Ascending aorta (tissue), 2 donors: ENCODE results near the gene ARID2. TPM values are rescaled to one million over a fixed set of nuclear protein-coding genes. Genes with fewer than 3 reads are reported as not detected.

Experiments
- DNase-seq, 2 donors: peaks; one replicate each; pipeline ENCODE4 v3.0.0-alpha.2; 2019; ENCODE audit warnings: low spot score in 2 of 2
- H3K27ac ChIP-seq, 2 donors: fragments of 200-600 bp; sonication (generic); one replicate each; pipeline ENCODE4 v1.5.1; 2016 to 2017; ENCODE audit warnings: mild to moderate bottlenecking in 1 of 2
- H3K27me3 ChIP-seq: fragments of 200-600 bp; sonication (generic); one replicate; pipeline ENCODE4 v1.5.1; 2017
- H3K36me3 ChIP-seq, 2 donors: fragments of 200-600 bp; sonication (generic); one replicate each; pipeline ENCODE4 v1.5.1; 2016
- H3K4me1 ChIP-seq, 2 donors: fragments of 200-600 bp; sonication (generic); one replicate each; pipeline ENCODE4 v1.5.1; 2016 to 2017; ENCODE audit warnings: mild to moderate bottlenecking in 1 of 2
- H3K4me3 ChIP-seq, 2 donors: fragments of 200-600 bp; sonication (generic); one replicate each; pipeline ENCODE4 v1.5.1; 2016 to 2017; ENCODE audit warnings: mild to moderate bottlenecking in 1 of 2
- H3K9me3 ChIP-seq, 2 donors: fragments of 200-600 bp; sonication (generic); one replicate each; pipeline ENCODE4 v1.5.1; 2016
- intact Hi-C: fragments of 100-400 bp; cut with DNase I; formaldehyde crosslinking; loops from one replicate; pipeline ENCODE4 v1.15.1; 2023
- total RNA-seq: library from RNA; depleted of rRNA; stranded (reverse); fragments of >200 nt; gene quantifications from one replicate; pipeline ENCODE4 v1.1.0, GENCODE V29; 2016
- TF ChIP-seq, protein P1 (sequence below), 3 experiments: fragments of 200-600 bp in 2 of 3; fragments of 450-650 bp in 1 of 3; sonication (generic) in 2 of 3; IDR thresholded peaks; one replicate each; pipeline ENCODE4 v1.5.1; 2016 to 2019; ENCODE audit warnings: antibody characterized with exemption in 3 of 3, mild to moderate bottlenecking in 1 of 3, moderate library complexity in 1 of 3

Gene ARID2
- total RNA-seq, 1 donor from 2014 or later, result 18.4 TPM

DNA sequence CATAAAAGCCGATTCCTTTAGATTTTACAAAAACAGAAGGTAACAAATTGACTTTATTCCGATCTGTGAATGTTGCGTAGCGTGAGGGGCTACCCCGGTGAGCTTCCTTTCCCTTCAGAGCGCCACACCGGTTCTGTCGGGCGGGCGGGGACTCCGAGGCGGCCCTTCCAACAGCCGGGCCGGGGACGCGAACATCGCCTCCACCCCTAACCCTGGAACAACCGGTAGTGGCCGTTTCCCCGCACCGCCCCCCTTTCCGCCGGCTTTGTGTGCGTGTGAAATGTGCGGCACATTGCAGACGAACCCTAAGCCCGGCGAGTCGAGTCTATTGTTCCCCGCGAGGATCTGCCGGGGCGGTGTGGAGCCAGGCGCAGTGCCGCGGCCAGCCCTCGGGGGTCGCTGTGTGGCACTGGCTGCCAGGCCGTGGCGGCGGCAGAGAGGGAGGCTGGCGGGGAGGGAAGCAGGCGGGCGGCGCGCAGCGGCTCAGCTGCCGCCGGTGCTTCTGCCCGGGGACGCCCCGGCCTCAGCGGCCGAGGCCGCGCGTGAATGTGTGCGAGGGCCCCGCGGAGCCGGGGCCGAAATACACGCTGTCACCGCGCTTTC lies 775 bp upstream of the ARID2 start:
- intact Hi-C loops, result loop anchor here (2.0 to 10.0 kb wide), 7 partner anchors 186 to 556 kb away; partner anchors contain the start of genes ANO6 and SCAF11
- peak overlapping the region; percentile 99 for H3K27ac ChIP-seq
- H3K9me3 ChIP-seq, result no peaks in the 10 kb centered on the region
- peak; percentile 88 to 98 for DNase-seq
- no peaks in the 10 kb centered on the region for H3K36me3 ChIP-seq
- TF ChIP-seq, protein P1, sequence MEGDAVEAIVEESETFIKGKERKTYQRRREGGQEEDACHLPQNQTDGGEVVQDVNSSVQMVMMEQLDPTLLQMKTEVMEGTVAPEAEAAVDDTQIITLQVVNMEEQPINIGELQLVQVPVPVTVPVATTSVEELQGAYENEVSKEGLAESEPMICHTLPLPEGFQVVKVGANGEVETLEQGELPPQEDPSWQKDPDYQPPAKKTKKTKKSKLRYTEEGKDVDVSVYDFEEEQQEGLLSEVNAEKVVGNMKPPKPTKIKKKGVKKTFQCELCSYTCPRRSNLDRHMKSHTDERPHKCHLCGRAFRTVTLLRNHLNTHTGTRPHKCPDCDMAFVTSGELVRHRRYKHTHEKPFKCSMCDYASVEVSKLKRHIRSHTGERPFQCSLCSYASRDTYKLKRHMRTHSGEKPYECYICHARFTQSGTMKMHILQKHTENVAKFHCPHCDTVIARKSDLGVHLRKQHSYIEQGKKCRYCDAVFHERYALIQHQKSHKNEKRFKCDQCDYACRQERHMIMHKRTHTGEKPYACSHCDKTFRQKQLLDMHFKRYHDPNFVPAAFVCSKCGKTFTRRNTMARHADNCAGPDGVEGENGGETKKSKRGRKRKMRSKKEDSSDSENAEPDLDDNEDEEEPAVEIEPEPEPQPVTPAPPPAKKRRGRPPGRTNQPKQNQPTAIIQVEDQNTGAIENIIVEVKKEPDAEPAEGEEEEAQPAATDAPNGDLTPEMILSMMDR (IDR thresholded peaks at IDR 0.05), result peak; percentile 89 to 97 (median 93)
- peaks cover 0 to 26% of the 10 kb centered on the region in 2 donors for H3K4me1 ChIP-seq
- H3K4me3 ChIP-seq, result peak overlapping the region; percentile 74 to 95
- no peaks in the 10 kb centered on the region for H3K27me3 ChIP-seq

DNA sequence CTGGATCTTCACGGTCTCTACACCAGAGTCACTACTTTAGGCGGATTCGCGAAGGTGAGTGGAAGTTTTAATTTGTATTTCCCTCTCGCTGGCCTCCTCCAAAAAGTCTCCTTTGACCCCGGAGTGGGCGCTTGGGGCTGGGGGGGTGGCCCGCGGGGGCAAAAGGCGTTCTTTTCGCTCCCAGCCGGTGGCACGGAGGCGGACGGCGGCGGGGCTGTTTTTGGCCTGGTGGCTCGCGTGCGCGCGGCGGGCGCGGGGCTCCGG lies 510 bp downstream of the ARID2 start:
- H3K9me3 ChIP-seq, result no peaks in the 10 kb centered on the region
- no peaks in the 10 kb centered on the region for H3K27me3 ChIP-seq
- H3K27ac ChIP-seq, result peak overlapping the region; percentile 99
- intact Hi-C loops, result no loop called here
- peak in 1 of 2 donors; percentile 67 for DNase-seq
- peak overlapping the region; percentile 74 to 95 for H3K4me3 ChIP-seq
- TF ChIP-seq, protein P1 (IDR thresholded peaks at IDR 0.05), result no peak
- no peaks in the 10 kb centered on the region for H3K36me3 ChIP-seq
- peaks cover 0 to 28% of the 10 kb centered on the region in 2 donors for H3K4me1 ChIP-seq

DNA sequence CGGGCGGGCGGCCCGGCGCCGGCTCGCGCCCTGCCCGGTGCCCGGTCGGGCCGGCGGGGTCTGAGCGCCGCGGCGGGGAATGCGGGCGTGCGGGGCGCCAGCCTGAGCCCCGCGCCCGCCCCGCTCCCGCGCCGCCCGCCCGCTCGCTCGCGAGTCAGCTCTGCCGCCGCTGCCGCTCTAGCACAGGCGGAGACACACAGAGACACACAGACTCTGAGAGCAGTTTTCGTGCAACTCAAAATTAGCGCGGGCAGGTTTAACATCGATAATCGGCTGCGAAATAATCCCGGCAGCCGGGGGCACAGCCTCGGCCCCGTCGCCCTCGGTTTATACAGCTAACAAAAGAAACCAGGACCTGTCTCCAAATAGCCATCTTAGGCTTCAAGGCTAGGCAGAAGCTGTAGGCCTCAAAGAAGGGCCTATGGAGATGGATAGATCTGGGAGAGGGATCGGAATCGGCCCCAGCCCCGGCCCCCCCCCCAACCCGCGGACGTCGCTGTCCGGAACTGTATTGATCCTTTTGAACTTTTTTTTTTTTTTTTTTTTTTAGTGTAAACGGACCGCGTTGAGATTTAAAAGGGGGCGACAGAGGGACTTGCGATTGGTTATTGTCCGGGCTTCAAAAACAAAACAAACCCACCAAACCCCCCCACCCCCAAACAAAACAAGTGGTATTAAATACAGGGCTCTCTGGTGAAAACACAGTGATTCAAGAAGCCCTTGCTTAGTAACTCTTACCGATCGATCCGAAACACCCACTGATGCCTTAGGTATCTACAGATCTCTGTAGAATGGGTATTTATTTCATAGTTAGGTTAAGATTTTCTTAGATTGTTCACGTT lies 1.1 kb downstream of the ARID2 start:
- no peaks in the 10 kb centered on the region for H3K36me3 ChIP-seq
- H3K27me3 ChIP-seq, result no peaks in the 10 kb centered on the region
- intact Hi-C loops, result no loop called here
- H3K9me3 ChIP-seq, result no peaks in the 10 kb centered on the region
- peak overlapping the region; percentile 99 for H3K27ac ChIP-seq
- H3K4me1 ChIP-seq, result peaks cover 0 to 27% of the 10 kb centered on the region in 2 donors
- TF ChIP-seq, protein P1 (IDR thresholded peaks at IDR 0.05), result no peak
- DNase-seq, result peak in 1 of 2 donors; percentile 68
- peak overlapping the region; percentile 74 to 95 for H3K4me3 ChIP-seq

DNA sequence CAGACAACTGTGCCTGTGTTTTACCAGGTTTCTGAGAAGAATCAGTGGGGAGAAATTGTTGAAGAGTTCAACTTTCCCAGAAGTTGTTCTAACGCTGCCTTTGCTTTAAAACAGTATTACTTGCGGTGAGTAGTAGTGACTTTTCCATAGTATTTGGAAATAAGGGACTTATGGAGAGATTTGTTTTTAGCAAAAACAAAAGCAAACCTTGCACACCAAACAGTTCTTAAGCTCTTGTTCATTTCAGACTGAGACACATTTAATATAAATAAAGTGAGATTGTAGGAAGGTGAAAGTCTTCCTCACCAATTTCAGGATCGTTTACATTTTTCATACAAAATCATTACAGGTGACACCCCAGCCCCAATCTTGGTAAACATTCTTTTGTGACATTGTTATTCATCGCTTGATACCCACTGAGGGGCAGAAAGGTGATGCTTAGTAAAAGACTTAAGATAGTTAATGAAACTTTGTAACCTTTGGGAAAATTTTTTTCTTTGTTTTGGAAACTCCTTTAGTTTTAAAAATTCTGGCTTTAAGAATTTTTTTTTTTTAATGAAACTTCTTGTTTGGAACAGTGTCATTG lies 1.8 kb downstream of the ARID2 start:
- Histone ChIP-seq H3K9me3 (no peaks in the 10 kb centered on the region), H3K27ac (peak overlapping the region; percentile 90 to 99), H3K27me3 (no peaks in the 10 kb centered on the region), H3K4me1 (peaks cover 0 to 33% of the 10 kb centered on the region in 2 donors), H3K36me3 (no peaks in the 10 kb centered on the region), H3K4me3 (peak overlapping the region; percentile 74 to 95)
- intact Hi-C loops, result no loop called here
- DNase-seq, result no peak
- TF ChIP-seq, protein P1 (IDR thresholded peaks at IDR 0.05), result no peak

DNA sequence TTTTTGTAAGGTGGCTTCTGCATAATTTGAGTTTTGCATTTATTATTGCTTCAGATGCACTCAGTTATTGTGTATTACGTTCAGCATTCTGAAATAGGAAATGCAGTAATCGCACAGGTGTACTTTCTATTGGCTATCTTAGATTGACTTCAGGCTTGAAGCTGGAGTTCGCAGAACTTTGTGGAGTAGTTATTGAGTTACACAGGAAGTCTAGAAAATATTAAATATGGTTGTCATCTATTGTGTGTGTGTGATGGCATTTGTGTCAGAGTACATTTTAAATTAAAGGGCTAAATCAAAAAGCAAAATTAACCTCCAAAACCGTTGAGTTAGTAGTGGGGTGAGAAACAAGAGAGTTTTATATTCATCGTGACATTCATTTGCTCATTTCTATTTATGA lies 2.7 kb downstream of the ARID2 start:
- TF ChIP-seq, protein P1 (IDR thresholded peaks at IDR 0.05), result no peak
- H3K36me3 ChIP-seq, result peaks cover 0 to 3% of the 10 kb centered on the region in 2 donors
- no peak for DNase-seq
- peak overlapping the region; percentile 37 to 95 for H3K4me3 ChIP-seq
- peaks cover 0 to 33% of the 10 kb centered on the region in 2 donors for H3K4me1 ChIP-seq
- intact Hi-C loops, result no loop called here
- H3K27ac ChIP-seq, result peak overlapping the region; percentile 90 to 99
- H3K27me3 ChIP-seq, result no peaks in the 10 kb centered on the region
- H3K9me3 ChIP-seq, result peaks cover 0 to 3% of the 10 kb centered on the region in 2 donors
